SU-DHL-6 (cell line): ENCODE results near the gene CREB5.

Experiments used
- H2AFZ ChIP-seq: fragments of 200-600 bp; sonication (generic); 2 replicates; pipeline ENCODE4 v1.6.1; 2014; ENCODE audit warnings: low read depth, mild to moderate bottlenecking, moderate library complexity, mixed read lengths, antibody characterized with exemption, low read length; ENCODE audit not compliant: severe bottlenecking
- H3F3A ChIP-seq: fragments of 200-600 bp; shearing (Covaris generic); 2 replicates; pipeline ENCODE4 v1.6.0; 2016; ENCODE audit warnings: antibody characterized with exemption, mild to moderate bottlenecking; ENCODE audit not compliant: insufficient read depth
- H3K27ac ChIP-seq: fragments of 200-600 bp; sonication (generic); 2 replicates; pipeline ENCODE4 v1.5.1; 2016; ENCODE audit warnings: low read depth, mild to moderate bottlenecking, low read length, moderate library complexity, mixed read lengths
- H3K27me3 ChIP-seq: fragments of 200-600 bp; sonication (generic), shearing (Covaris generic); 2 replicates; pipeline ENCODE4 v1.6.0; 2014; ENCODE audit warnings: mild to moderate bottlenecking, low read length
- H3K36me3 ChIP-seq: fragments of 200-600 bp; sonication (generic); 2 replicates; pipeline ENCODE4 v1.6.1; 2014; ENCODE audit warnings: mild to moderate bottlenecking, low read length, mixed read lengths
- H3K4me2 ChIP-seq: fragments of 300-600, 200-600 bp; shearing (Covaris generic), sonication (generic); 2 replicates; pipeline ENCODE4 v1.6.0; 2014; ENCODE audit warnings: low read length, low read depth, mild to moderate bottlenecking; ENCODE audit not compliant: poor library complexity, severe bottlenecking
- H3K4me3 ChIP-seq: fragments of 200-600 bp; sonication (generic); 2 replicates; pipeline ENCODE4 v1.5.1; 2014; ENCODE audit warnings: antibody characterized with exemption, low read length, mild to moderate bottlenecking, mixed read lengths; ENCODE audit not compliant: insufficient read depth, poor library complexity, severe bottlenecking
- H3K79me2 ChIP-seq: fragments of 200-600 bp; sonication (generic); 2 replicates; pipeline ENCODE4 v1.6.1; 2014; ENCODE audit warnings: mild to moderate bottlenecking, low read length, moderate library complexity; ENCODE audit not compliant: insufficient read depth
- H3K9ac ChIP-seq: fragments of 200-600 bp; sonication (generic); 2 replicates; pipeline ENCODE4 v1.7.0; 2014; ENCODE audit warnings: mild to moderate bottlenecking, low read length
- H3K9me2 ChIP-seq: fragments of 200-600 bp; sonication (generic); replicated peaks from 2 replicates; pipeline ENCODE4 v1.6.1; 2014; ENCODE audit warnings: low read length; ENCODE audit not compliant: insufficient read depth
- H3K9me3 ChIP-seq: fragments of 200-600 bp; sonication (generic); 2 replicates; pipeline ENCODE4 v1.6.1; 2014; ENCODE audit warnings: low read length, mixed read lengths; ENCODE audit not compliant: insufficient read depth
- H4K20me1 ChIP-seq: fragments of 200-600 bp; sonication (generic); 2 replicates; pipeline ENCODE4 v1.6.1; 2014; ENCODE audit warnings: low read depth, mild to moderate bottlenecking, antibody characterized with exemption, low read length, moderate library complexity, mixed read lengths
- EZH2phosphoT487 ChIP-seq: fragments of 200-600 bp; sonication (generic), shearing (Covaris generic); conservative IDR thresholded peaks from 2 replicates; pipeline ENCODE4 v1.6.1; 2018; ENCODE audit warnings: mild to moderate bottlenecking, antibody characterized with exemption, low read length, moderate library complexity, mixed read lengths
- TF ChIP-seq, protein P1 (sequence below): fragments of 200-600 bp; sonication (generic); IDR thresholded peaks from one replicate; pipeline ENCODE4 v1.5.1; 2017; ENCODE audit warnings: antibody characterized with exemption, mild to moderate bottlenecking, low read length, moderate library complexity; ENCODE audit not compliant: insufficient read depth, poor library complexity, severe bottlenecking

Gene CREB5

DNA sequence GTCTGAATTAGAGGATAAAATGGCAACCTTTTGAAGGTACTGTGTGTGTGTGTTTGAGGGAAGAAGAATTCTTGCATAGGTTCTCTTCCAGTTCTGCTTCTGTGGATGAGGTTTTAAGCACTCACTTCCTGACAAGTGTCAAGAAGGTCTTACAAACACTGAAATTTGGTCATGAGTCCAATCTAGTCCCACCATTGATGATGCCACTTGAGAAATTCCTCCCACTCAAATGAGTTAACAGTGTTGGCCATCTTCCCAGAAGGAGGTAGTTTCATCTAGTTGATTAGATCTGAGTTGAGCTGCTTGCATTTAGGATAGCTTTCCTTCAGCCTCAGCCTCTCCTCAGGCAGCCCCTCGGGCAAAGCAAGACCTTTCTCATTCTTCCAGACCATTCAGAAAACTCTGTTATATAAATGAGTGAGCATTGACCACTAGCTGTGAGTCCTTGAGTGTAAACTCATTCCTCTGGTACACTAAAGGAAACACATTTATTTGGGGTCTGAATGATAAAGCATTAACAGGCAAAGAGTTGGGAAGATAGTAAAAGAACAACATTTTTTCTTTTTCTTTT lies 356.3 kb downstream of the CREB5 start:
- Histone ChIP-seq H4K20me1 (no peaks in the 10 kb centered on the region), H3K9me2 (no peaks in the 10 kb centered on the region), H3K9me3 (no peaks in the 10 kb centered on the region), H3K27me3 (no peaks in the 10 kb centered on the region), H3K9ac (no peak overlapping the region), H3K79me2 (no peaks in the 10 kb centered on the region), H3K27ac (no peak overlapping the region), H3K4me2 (no peak overlapping the region), H3K36me3 (no peaks in the 10 kb centered on the region), H3K4me3 (no peak overlapping the region), H3F3A (no peaks in the 10 kb centered on the region), H2AFZ (no peak overlapping the region)
- TF ChIP-seq, protein P1, sequence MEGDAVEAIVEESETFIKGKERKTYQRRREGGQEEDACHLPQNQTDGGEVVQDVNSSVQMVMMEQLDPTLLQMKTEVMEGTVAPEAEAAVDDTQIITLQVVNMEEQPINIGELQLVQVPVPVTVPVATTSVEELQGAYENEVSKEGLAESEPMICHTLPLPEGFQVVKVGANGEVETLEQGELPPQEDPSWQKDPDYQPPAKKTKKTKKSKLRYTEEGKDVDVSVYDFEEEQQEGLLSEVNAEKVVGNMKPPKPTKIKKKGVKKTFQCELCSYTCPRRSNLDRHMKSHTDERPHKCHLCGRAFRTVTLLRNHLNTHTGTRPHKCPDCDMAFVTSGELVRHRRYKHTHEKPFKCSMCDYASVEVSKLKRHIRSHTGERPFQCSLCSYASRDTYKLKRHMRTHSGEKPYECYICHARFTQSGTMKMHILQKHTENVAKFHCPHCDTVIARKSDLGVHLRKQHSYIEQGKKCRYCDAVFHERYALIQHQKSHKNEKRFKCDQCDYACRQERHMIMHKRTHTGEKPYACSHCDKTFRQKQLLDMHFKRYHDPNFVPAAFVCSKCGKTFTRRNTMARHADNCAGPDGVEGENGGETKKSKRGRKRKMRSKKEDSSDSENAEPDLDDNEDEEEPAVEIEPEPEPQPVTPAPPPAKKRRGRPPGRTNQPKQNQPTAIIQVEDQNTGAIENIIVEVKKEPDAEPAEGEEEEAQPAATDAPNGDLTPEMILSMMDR: no peak
- no peak for TF ChIP-seq EZH2phosphoT487

DNA sequence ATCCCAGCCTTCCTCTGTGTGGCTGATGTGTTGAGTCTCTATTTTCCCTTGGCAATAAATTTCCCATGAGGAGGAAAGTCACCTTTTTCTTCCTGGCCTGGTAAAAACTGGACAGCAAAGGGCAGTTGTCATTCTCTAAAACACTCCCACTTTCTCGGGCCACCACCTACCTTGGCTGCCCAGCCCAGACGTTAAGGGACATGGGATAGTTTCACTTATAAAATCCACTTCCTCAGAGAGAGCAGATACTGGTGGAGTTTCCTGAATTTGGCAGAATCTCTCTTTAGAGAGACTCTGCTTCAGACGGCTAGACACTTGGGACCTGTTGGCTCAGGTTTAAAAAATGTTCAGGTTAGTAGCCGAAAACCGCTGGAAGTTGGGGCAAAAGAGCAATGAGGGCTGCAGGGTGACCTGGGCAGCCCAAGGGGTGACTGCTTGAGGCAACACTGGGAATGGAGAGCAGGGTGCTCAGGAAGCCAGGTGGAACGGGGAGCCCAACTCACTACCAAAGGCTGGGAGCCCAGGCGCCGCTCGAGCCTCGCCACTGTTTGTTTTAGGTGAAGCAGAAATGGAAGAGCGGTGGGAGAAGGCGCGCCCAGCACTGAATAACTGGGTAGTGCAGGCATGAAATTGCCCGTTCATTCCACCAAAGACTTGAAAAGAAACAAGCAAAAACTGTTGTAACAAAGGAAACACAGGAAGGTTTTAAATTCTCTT lies 359.7 kb downstream of the CREB5 start:
- Histone ChIP-seq H3K4me3 (no peak overlapping the region), H4K20me1 (no peaks in the 10 kb centered on the region), H3K9me2 (no peaks in the 10 kb centered on the region), H3K27me3 (no peaks in the 10 kb centered on the region), H3K4me2 (no peak overlapping the region), H3K9me3 (no peaks in the 10 kb centered on the region), H3K36me3 (no peaks in the 10 kb centered on the region), H3K9ac (no peak overlapping the region), H3K79me2 (no peaks in the 10 kb centered on the region), H3K27ac (no peak overlapping the region), H2AFZ (no peak overlapping the region), H3F3A (no peaks in the 10 kb centered on the region)
- TF ChIP-seq EZH2phosphoT487: no peak
- TF ChIP-seq, protein P1: no peak

DNA sequence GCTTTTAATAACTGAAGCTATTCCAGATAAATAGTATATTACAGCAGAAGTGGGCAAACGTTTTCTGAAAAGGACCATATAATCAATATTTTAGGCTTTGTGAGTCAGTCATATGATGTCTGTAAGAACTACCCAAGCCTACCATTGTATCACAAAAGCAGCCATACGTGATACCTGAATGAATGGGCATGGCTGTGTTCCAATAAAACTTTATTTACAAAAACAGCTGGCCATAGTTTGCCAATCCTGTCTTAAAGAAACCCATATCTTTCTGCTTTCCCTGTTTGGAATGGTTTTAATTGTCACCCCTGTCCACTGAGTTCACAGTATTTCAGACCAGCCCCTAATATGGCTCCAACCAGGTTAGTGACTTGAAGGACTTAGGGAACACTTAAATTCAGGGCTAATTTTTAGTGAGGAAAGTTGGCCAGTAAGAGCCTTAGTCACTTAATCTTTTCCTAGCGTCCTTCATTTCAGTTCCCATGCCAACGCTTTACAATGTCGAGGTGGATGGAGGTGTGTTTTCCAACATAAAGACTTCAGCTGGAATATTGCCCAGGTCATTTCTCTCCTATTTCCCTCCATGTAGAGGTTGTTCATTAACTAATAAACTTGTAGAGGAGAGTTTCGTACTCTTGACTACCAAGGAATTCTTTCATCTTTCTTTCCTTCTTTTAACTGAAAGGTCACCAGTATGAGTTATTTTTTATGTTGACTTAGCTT lies 361.3 kb downstream of the CREB5 start:
- no peaks in the 10 kb centered on the region for H3K79me2 ChIP-seq
- no peaks in the 10 kb centered on the region for H4K20me1 ChIP-seq
- H3K27ac ChIP-seq: no peak overlapping the region
- H3K9me3 ChIP-seq: no peaks in the 10 kb centered on the region
- H3K9me2 ChIP-seq: no peaks in the 10 kb centered on the region
- H3K4me3 ChIP-seq: no peak overlapping the region
- no peaks in the 10 kb centered on the region for H3F3A ChIP-seq
- no peaks in the 10 kb centered on the region for H3K36me3 ChIP-seq
- H3K9ac ChIP-seq: no peak overlapping the region
- TF ChIP-seq, protein P1: no peak
- no peak for TF ChIP-seq EZH2phosphoT487
- H3K4me2 ChIP-seq: no peak overlapping the region
- H3K27me3 ChIP-seq: no peaks in the 10 kb centered on the region
- H2AFZ ChIP-seq: no peak overlapping the region
